HCT116 (cell line): Measurements from ENCODE around the gene TMTC1. TPM values are rescaled to one million over a fixed set of nuclear protein-coding genes. Genes with fewer than 3 reads are reported as not detected.

Experiments
- ATAC-seq: fragments of 200-7000 bp; cut with Tn5 transposase; 2 replicates; pipeline ENCODE4 v1.9.1; 2020; ENCODE audit warnings: mild to moderate bottlenecking, moderate library complexity
- BruUV-seq: library from RNA; stranded (reverse); fragments of 400-500 nt; replicated peaks from 2 replicates; lab custom pipeline; 2021; lab: Mats Ljungman, UMichigan
- CTCF ChIA-PET: fragments of 300-600 bp; sonication (Branson Sonifier 250); formaldehyde crosslinking; loops from one replicate; lab custom pipeline; 2021; ENCODE audit warnings: antibody characterized with exemption; lab: Charles Lee
- POLR2A ChIA-PET: fragments of 300-600, 350-600 bp; sonication (Branson Sonifier 250); formaldehyde crosslinking; loops from one replicate; lab custom pipeline; 2021; ENCODE audit warnings: antibody characterized with exemption; lab: Charles Lee
- RAD21 ChIA-PET, 2 experiments: fragments of 300-600 bp; sonication (Branson Sonifier 250); formaldehyde crosslinking; loops; one replicate each; lab custom pipeline; 2023; ENCODE audit warnings: low total read pairs in 2 of 2; ENCODE audit not compliant: uncharacterized antibody in 2 of 2, unreplicated experiment in 2 of 2, low non-redundant PET in 1 of 2; lab: Charles Lee
- DNase-seq: peaks from one replicate; pipeline ENCODE4 v3.0.0-alpha.2; 2010; ENCODE audit warnings: low read depth, low spot score
- H2AFZ ChIP-seq: fragments of 200-600 bp; shearing (Covaris generic), sonication (generic); 2 replicates; pipeline ENCODE4 v1.6.1; 2017; ENCODE audit warnings: low read depth, mixed run types, mixed read lengths, antibody characterized with exemption, low read length; ENCODE audit not compliant: poor library complexity, severe bottlenecking
- H3K27ac ChIP-seq: 2 replicates; pipeline ENCODE4 v1.5.1; 2012; ENCODE audit warnings: low read depth, low read length
- H3K27me3 ChIP-seq: fragments of 200-600 bp; sonication (generic); 2 replicates; pipeline ENCODE4 v1.6.1; 2016; ENCODE audit warnings: mixed run types, low read length, mixed read lengths; ENCODE audit not compliant: insufficient read depth
- H3K36me3 ChIP-seq, 2 experiments: fragments of 200-500 bp in 1 of 2; fragments of 200-600 bp in 1 of 2; sonication (Bioruptor generic) in 1 of 2; sonication (generic) in 1 of 2; 2 replicates each; pipeline versions ENCODE4 v1.5.1 to v1.6.1; 2014 to 2016; ENCODE audit warnings: low read length in 2 of 2, inconsistent platforms in 1 of 2, mixed read lengths in 1 of 2, mixed run types in 1 of 2; ENCODE audit not compliant: insufficient read depth in 2 of 2, control insufficient read depth in 1 of 2
- H3K4me1 ChIP-seq, 2 experiments: fragments of 200-600 bp in 1 of 2; sonication (generic) in 1 of 2; 2 replicates each; pipeline versions ENCODE4 v1.5.1 to v1.6.1; 2012 to 2017; ENCODE audit warnings: low read length in 2 of 2, inconsistent platforms in 1 of 2, mild to moderate bottlenecking in 1 of 2, mixed read lengths in 1 of 2, mixed run types in 1 of 2, moderate library complexity in 1 of 2; ENCODE audit not compliant: insufficient read depth in 2 of 2, control insufficient read depth in 1 of 2
- H3K4me2 ChIP-seq: fragments of 200-600 bp; sonication (generic); 2 replicates; pipeline ENCODE4 v1.6.1; 2017; ENCODE audit warnings: mixed run types, low read length, mixed read lengths
- H3K4me3 ChIP-seq, 2 experiments: fragments of 200-600 bp in 1 of 2; sonication (generic) in 1 of 2; replicated peaks in 1 of 2; 2 replicates each; pipeline ENCODE4 v1.5.1; 2011 to 2016; ENCODE audit warnings: low read length in 2 of 2, control low read depth in 1 of 2, low read depth in 1 of 2, mild to moderate bottlenecking in 1 of 2, mixed read lengths in 1 of 2, mixed run types in 1 of 2
- H3K79me2 ChIP-seq: fragments of 200-600 bp; sonication (generic); 2 replicates; pipeline ENCODE4 v1.6.1; 2017; ENCODE audit warnings: mild to moderate bottlenecking, mixed run types, low read length, moderate library complexity, mixed read lengths; ENCODE audit not compliant: insufficient read depth
- H3K9ac ChIP-seq: fragments of 200-600 bp; sonication (generic); 2 replicates; pipeline ENCODE4 v1.6.1; 2016; ENCODE audit warnings: low read length, mixed read lengths
- H3K9me2 ChIP-seq: fragments of 200-600 bp; sonication (generic), shearing (Covaris generic); 2 replicates; pipeline ENCODE4 v1.6.1; 2017; ENCODE audit warnings: mixed run types, mild to moderate bottlenecking, moderate library complexity; ENCODE audit not compliant: insufficient read depth
- H3K9me3 ChIP-seq, 2 experiments: fragments of 200-500 bp in 1 of 2; fragments of 200-600 bp in 1 of 2; sonication (Bioruptor generic) in 1 of 2; sonication (generic) in 1 of 2; 2 replicates each; pipeline ENCODE4 v1.6.1; 2014 to 2017; ENCODE audit warnings: low read length in 2 of 2, mixed read lengths in 2 of 2, inconsistent platforms in 1 of 2, low read depth in 1 of 2, mild to moderate bottlenecking in 1 of 2, mixed run types in 1 of 2, moderate library complexity in 1 of 2; ENCODE audit not compliant: control insufficient read depth in 1 of 2, insufficient read depth in 1 of 2
- H4K20me1 ChIP-seq: fragments of 200-600 bp; sonication (generic), shearing (Covaris generic); 2 replicates; pipeline ENCODE4 v1.6.1; 2017; ENCODE audit warnings: mixed run types, mild to moderate bottlenecking, moderate library complexity; ENCODE audit not compliant: insufficient read depth
- ATF3 ChIP-seq: IDR thresholded peaks from 2 replicates; pipeline ENCODE4 v1.6.1; 2012
- CEBPB ChIP-seq: IDR thresholded peaks from 2 replicates; pipeline ENCODE4 v1.6.1; 2012; ENCODE audit warnings: low read depth
- CTCF ChIP-seq, 3 experiments: fragments of 200-600 bp in 1 of 3; sonication (generic) in 1 of 3; IDR thresholded peaks in 2 of 3; conservative IDR thresholded peaks in 1 of 3; 2 replicates each; pipeline ENCODE4 v1.5.1; 2012 to 2017; ENCODE audit warnings: low read depth in 2 of 3, low read length in 2 of 3, antibody characterized with exemption in 1 of 3, borderline replicate concordance in 1 of 3, control low read depth in 1 of 3, mild to moderate bottlenecking in 1 of 3, mixed read lengths in 1 of 3, mixed run types in 1 of 3, moderate library complexity in 1 of 3; ENCODE audit not compliant: insufficient read depth in 1 of 3
- EGR1 ChIP-seq: IDR thresholded peaks from 2 replicates; pipeline ENCODE4 v1.6.1; 2012; ENCODE audit warnings: low read depth
- EZH2phosphoT487 ChIP-seq: fragments of 200-600 bp; IDR thresholded peaks from 2 replicates; pipeline ENCODE4 v1.6.1; 2018; ENCODE audit warnings: antibody characterized with exemption, borderline replicate concordance
- FOSL1 ChIP-seq: IDR thresholded peaks from 2 replicates; pipeline ENCODE4 v1.6.1; 2012; ENCODE audit warnings: low read depth
- RAD21 ChIP-seq: IDR thresholded peaks from 2 replicates; pipeline ENCODE4 v1.6.1; 2012; ENCODE audit warnings: low read depth, mild to moderate bottlenecking
- REST ChIP-seq: IDR thresholded peaks from 2 replicates; pipeline ENCODE4 v1.6.1; 2012; ENCODE audit warnings: low read depth
- SIN3A ChIP-seq: IDR thresholded peaks from 2 replicates; pipeline ENCODE4 v1.6.1; 2012; ENCODE audit warnings: low read depth
- SP1 ChIP-seq: IDR thresholded peaks from 2 replicates; pipeline ENCODE4 v1.6.1; 2012; ENCODE audit warnings: low read depth
- SRF ChIP-seq: IDR thresholded peaks from 2 replicates; pipeline ENCODE4 v1.6.1; 2012; ENCODE audit warnings: low read depth
- YY1 ChIP-seq: IDR thresholded peaks from 2 replicates; pipeline ENCODE4 v1.6.1; 2011; ENCODE audit warnings: low read length, low read depth, moderate library complexity, mild to moderate bottlenecking; ENCODE audit not compliant: insufficient replicate concordance; ENCODE audit errors: extremely low read depth
- ZBTB33 ChIP-seq: IDR thresholded peaks from 2 replicates; pipeline ENCODE4 v1.6.1; 2011; ENCODE audit warnings: mild to moderate bottlenecking, low read length, moderate library complexity; ENCODE audit not compliant: insufficient replicate concordance; ENCODE audit errors: extremely low read depth
- ZFX ChIP-seq: fragments of 450-650 bp; IDR thresholded peaks from 2 replicates; pipeline ENCODE4 v1.6.1; 2017
- intact Hi-C: fragments of 100-400 bp; cut with micrococcal nuclease; formaldehyde crosslinking; loops from 2 replicates; pipeline ENCODE4 v1.10.0; 2022
- total RNA-seq: library from RNA; stranded (reverse); gene quantifications from one replicate; pipeline ENCODE4 v1.2.1, GENCODE V29; 2021; ENCODE audit not compliant: unreplicated experiment

TMTC1 gene
- total RNA-seq, 1 experiment from 2014 or later = 2.0 TPM

- Histone ChIP-seq H3K27me3 (no peaks in the 10 kb centered on the region), H3K36me3 (no peaks in the 10 kb centered on the region), H3K4me3 (no peak overlapping the region), H3K27ac (no peak overlapping the region), H2AFZ (no peak overlapping the region), H3K4me2 (no peak overlapping the region), H4K20me1 (no peaks in the 10 kb centered on the region), H3K9me2 (no peaks in the 10 kb centered on the region), H3K4me1 (peaks cover 0 to 6% of the 10 kb centered on the region in 2 experiments; a peak in 1 of 4 replicates), H3K9me3 (no peaks in the 10 kb centered on the region), H3K9ac (no peak overlapping the region), H3K79me2 (no peaks in the 10 kb centered on the region)
- no TSS peak for BruUV-seq
- CTCF ChIA-PET = no interaction called here
- no peak for ATAC-seq
- RAD21 ChIA-PET = no interaction called here
- TF ChIP-seq CEBPB = no peak
- TF ChIP-seq REST = no peak
- no peak for TF ChIP-seq FOSL1
- TF ChIP-seq EGR1 = no peak
- TF ChIP-seq ZBTB33 = no peak
- no peak for TF ChIP-seq SP1
- no peak for TF ChIP-seq RAD21
- no peak for TF ChIP-seq SIN3A
- no peak for TF ChIP-seq EZH2phosphoT487
- no peak for TF ChIP-seq SRF
- TF ChIP-seq YY1 = no peak
- no peak for TF ChIP-seq CTCF (IDR thresholded peaks at IDR 0.05 in 2 of 3, conservative IDR thresholded peaks at IDR 0.05 in 1 of 3; ENCODE audit: borderline replicate concordance in 1 of 3, insufficient read depth in 1 of 3, low read depth in 2 of 3, low read length in 2 of 3)
- no peak for TF ChIP-seq ZFX
- no peak for TF ChIP-seq ATF3
- DNase-seq = no peak
- POLR2A ChIA-PET = no interaction called here
- intact Hi-C loops = no loop called here
These were observed 39.9 kb downstream of the TMTC1 start for GRCh38 chr12:29743801-29744200.
